Astrocyte of the cerebellum (primary cell): Measurements from ENCODE around the gene FBXL17.

Experiments used
- DNase-seq: peaks from one replicate; pipeline ENCODE4 v3.0.0-alpha.2; 2011; ENCODE audit warnings: low read depth
- H3K4me3 ChIP-seq: 2 replicates; pipeline ENCODE4 v1.5.1; 2011; ENCODE audit warnings: mild to moderate bottlenecking, low read depth, low read length, moderate library complexity
- CTCF ChIP-seq: IDR thresholded peaks from 2 replicates; pipeline ENCODE4 v1.5.1; 2012; ENCODE audit warnings: low read length, low read depth, moderate library complexity, mild to moderate bottlenecking; ENCODE audit errors: missing control alignments
- in situ Hi-C: cut with HindIII; loops from 2 replicates; pipeline ENCODE4 v1.10.0; 2017; ENCODE audit warnings: low sequenced_read_pairs

The FBXL17 gene

DNA sequence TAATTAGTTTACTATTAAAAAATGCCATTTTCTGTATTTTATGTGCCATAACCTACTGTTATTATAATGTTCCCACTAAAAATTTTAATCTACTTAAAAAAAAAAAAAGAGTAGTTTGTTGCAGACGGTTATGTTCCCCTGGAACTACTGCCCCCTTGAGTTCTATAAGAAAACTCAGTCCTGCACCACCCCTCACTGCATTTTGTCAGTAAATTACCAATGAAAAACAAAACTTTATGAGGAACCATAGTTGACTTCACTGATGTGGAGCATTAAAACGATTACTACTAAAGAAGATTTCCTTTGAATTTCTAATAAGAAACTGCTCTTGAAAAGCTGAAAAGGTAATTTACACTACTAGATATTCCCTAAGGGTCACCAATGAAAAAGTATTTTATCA, 288.7 kb downstream of the FBXL17 start:
- DNase-seq, result no peak

DNA sequence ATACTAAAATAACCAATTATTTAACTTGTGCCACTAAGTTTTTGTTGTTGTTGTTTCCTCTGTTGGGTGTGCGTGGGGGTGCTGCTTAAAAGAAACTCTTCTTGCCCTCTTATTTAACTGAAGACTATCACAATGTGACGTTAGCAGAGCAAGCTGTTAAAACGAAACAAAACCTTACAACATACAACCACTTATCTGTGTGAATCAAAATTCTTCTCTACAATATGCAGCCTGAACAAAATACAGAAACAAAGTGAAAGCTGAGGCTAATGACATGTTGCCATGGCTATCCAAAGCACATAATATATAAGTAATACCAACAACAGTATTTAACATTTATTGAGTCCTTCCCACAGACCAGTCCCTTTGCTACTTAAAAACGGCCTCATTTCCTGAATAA, 291.0 kb downstream of the FBXL17 start:
- DNase-seq, result no peak
- H3K4me3 ChIP-seq, result no peak overlapping the region
- in situ Hi-C loops, result no loop called here
- no peak for TF ChIP-seq CTCF

More for the DNA sequence above, 288.7 kb downstream of the FBXL17 start:
- peak; percentile 72 for TF ChIP-seq CTCF
- no peak overlapping the region for H3K4me3 ChIP-seq
- in situ Hi-C loops, result no loop called here

- no peak for TF ChIP-seq CTCF
- no peak overlapping the region for H3K4me3 ChIP-seq
- peak; percentile 51 for DNase-seq
- in situ Hi-C loops, result no loop called here
Observed at GRCh38 chr5:108084105-108084504, 297.8 kb downstream of the FBXL17 start.

DNA sequence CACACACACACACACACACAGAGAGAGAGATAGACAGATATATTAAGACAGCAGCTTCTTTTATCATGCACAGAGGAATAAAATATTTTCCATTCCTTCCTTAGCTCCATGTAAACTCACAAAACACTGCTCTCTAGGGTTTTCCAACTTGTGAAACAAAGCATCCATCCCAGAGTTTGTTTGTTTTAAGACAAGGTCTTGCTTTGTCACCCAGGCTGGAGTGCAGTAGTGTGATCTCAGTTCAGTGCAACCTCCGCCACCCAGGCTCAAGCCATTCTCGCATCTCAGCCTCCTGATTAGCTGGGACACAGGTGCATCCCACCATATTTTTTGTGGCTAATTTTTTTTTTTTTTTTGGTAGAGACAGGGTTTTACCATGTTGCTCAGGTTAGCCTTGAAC, 298.7 kb downstream of the FBXL17 start:
- no peak for TF ChIP-seq CTCF
- no peak for DNase-seq
- H3K4me3 ChIP-seq, result no peak overlapping the region
- in situ Hi-C loops, result no loop called here

GRCh38 chr5:108081707-108082106, 300.2 kb downstream of the FBXL17 start:
- H3K4me3 ChIP-seq, result no peak overlapping the region
- DNase-seq, result no peak
- in situ Hi-C loops, result no loop called here
- no peak for TF ChIP-seq CTCF

DNA sequence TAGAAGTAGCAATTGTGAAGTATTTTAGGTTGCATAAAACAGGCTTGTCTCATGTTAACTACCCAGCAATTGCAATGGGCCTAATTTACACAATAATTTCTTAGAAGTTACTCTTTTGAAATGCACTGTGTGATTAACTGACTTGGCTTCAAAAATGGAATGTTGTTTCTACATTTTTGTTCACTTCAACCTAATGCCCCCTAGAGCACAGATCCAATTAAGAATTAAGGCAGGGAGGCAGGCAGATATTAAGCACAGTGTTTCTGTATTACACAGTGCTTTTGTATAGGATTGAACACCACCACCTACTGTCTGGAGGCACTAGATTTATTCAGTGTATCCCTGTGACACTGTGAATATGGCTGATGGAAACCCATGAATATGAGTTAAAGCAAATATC, 302.1 kb downstream of the FBXL17 start:
- TF ChIP-seq CTCF, result no peak
- no peak overlapping the region for H3K4me3 ChIP-seq
- no peak for DNase-seq
- in situ Hi-C loops, result no loop called here

DNA sequence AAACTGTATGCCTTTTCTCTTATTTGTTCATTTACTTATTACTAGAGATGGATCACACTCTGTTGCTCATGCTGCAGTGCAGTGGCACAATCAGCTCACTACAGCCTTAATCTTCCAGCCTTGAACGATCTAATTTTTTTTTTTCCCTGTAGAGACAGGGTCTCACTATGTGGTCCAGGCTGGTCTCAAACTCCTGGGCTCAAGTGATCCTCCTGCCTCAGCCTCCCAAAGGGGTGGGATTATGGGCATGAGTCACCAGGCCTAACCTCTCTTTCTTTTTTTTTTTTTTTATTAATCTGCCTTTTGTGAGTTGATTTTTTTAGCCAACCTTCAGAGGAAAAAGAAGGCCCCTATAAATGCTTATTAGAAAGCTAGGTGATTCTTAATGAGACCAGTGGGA, 303.0 kb downstream of the FBXL17 start:
- no peak for DNase-seq
- no peak overlapping the region for H3K4me3 ChIP-seq
- in situ Hi-C loops, result no loop called here
- no peak for TF ChIP-seq CTCF
